ENCODE results near the gene FARS2.

DNA sequence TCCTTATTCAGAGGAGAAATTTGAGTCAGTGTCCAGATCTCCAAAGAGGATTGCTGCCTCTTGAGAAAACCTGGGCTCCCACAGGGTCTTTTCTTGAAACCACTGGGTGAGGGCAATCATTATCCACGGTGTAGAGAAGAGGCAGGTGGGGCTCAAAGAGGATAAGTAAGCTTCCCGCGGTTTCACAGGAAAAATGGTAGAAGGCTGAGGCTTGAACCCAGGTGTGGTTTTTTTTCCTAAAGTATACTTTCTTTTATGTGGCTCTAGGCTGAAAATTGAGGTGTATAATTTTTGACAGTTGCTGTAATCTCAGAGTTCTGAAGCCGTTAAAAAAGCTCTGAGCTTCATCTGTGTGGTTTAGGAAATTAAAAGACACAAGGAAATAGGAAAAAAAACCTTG, 164.5 kb downstream of the FARS2 start:
- TF ChIP-seq, protein P1, sequence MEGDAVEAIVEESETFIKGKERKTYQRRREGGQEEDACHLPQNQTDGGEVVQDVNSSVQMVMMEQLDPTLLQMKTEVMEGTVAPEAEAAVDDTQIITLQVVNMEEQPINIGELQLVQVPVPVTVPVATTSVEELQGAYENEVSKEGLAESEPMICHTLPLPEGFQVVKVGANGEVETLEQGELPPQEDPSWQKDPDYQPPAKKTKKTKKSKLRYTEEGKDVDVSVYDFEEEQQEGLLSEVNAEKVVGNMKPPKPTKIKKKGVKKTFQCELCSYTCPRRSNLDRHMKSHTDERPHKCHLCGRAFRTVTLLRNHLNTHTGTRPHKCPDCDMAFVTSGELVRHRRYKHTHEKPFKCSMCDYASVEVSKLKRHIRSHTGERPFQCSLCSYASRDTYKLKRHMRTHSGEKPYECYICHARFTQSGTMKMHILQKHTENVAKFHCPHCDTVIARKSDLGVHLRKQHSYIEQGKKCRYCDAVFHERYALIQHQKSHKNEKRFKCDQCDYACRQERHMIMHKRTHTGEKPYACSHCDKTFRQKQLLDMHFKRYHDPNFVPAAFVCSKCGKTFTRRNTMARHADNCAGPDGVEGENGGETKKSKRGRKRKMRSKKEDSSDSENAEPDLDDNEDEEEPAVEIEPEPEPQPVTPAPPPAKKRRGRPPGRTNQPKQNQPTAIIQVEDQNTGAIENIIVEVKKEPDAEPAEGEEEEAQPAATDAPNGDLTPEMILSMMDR (IDR thresholded peaks at IDR 0.05 in 2 of 3, conservative IDR thresholded peaks at IDR 0.05 in 1 of 3; ENCODE audit: borderline replicate concordance in 1 of 3, insufficient read depth in 1 of 3, low read depth in 2 of 3, low read length in 2 of 3) = no peak
- TF ChIP-seq POLR2AphosphoS5 (IDR thresholded peaks at IDR 0.05; ENCODE audit: low read depth, low read length) (no peak), SRF (IDR thresholded peaks at IDR 0.05; ENCODE audit: low read depth) (no peak), POLR2A (IDR thresholded peaks at IDR 0.05; ENCODE audit: borderline replicate concordance, extremely low read depth, insufficient read depth, insufficient read length) (no peak), RAD21 (IDR thresholded peaks at IDR 0.05; ENCODE audit: low read depth) (no peak), EZH2 (IDR thresholded peaks at IDR 0.05) (no peak), JUND (IDR thresholded peaks at IDR 0.05) (no peak)

All from HCT116 (cell line).